ENCODE measurements around the gene BCL2.

BCL2 gene

GRCh38 chr18:63178971-63179370, 140.6 kb downstream of the BCL2 start:
- DNase-seq = no peak

GRCh38 chr18:63177919-63178821, 141.4 kb downstream of the BCL2 start:
- no peak for DNase-seq

GRCh38 chr18:63177259-63177658, 142.3 kb downstream of the BCL2 start:
- no peak for DNase-seq

GRCh38 chr18:63175264-63175663, 144.3 kb downstream of the BCL2 start:
- DNase-seq = no peak

- DNase-seq = no peak
Measured at GRCh38 chr18:63173983-63174382, 145.6 kb downstream of the BCL2 start.

GRCh38 chr18:63169853-63170252, 149.7 kb downstream of the BCL2 start:
- DNase-seq = no peak

GRCh38 chr18:63168287-63168686, 151.3 kb downstream of the BCL2 start:
- no peak for DNase-seq

- DNase-seq = no peak
Measured at GRCh38 chr18:63166142-63166541, 153.4 kb downstream of the BCL2 start.

GRCh38 chr18:63164396-63164795, 155.2 kb downstream of the BCL2 start:
- DNase-seq = no peak

GRCh38 chr18:63162271-63163014, 157.1 kb downstream of the BCL2 start:
- peak; percentile 63 to 78 for DNase-seq

GRCh38 chr18:63161761-63162195, 157.8 kb downstream of the BCL2 start:
- DNase-seq = peak; percentile 95 to 100

- peak; percentile 42 to 63 for DNase-seq
Measured at GRCh38 chr18:63161032-63161760, 158.4 kb downstream of the BCL2 start.

GRCh38 chr18:63160172-63160995, 159.2 kb downstream of the BCL2 start:
- no peak for DNase-seq

GRCh38 chr18:63159590-63159989, 160.0 kb downstream of the BCL2 start:
- DNase-seq = no peak

GRCh38 chr18:63158676-63159291, 160.8 kb downstream of the BCL2 start:
- peak; percentile 65 to 71 for DNase-seq

- no peak for DNase-seq
Measured at GRCh38 chr18:63158012-63158631, 161.4 kb downstream of the BCL2 start.

- no peak for DNase-seq
Measured at GRCh38 chr18:63157293-63158011, 162.1 kb downstream of the BCL2 start.

GRCh38 chr18:63155910-63156773, 163.4 kb downstream of the BCL2 start:
- no peak for DNase-seq

GRCh38 chr18:63155169-63155852, 164.3 kb downstream of the BCL2 start:
- DNase-seq = peak; percentile 31 to 78
